Activated T-helper 2 cell treated with anti-CD3 and anti-CD28 coated beads, Interferon-gamma antibody, Interleukin-2, Interleukin-4, amounts not matched to agents 10 μg/mL and 5 μg/mL and 100 μg/mL, durations not matched to agents 14 hours and 24 hours and 36 hours (primary cell): ENCODE data around the gene RNU1-3. TPM values are rescaled to one million over a fixed set of nuclear protein-coding genes. Genes with fewer than 3 reads are reported as not detected.
"Not testable (repeated sequence)": the region's sequence is repeated elsewhere in the genome, so short reads cannot be mapped to it uniquely, and the experiment has no call there.

Source experiments
- DNase-seq: peaks from one replicate; pipeline ENCODE4 v3.0.0; 2021; ENCODE audit warnings: low spot score
- H3K27ac Mint-ChIP-seq: one replicate; pipeline ENCODE4 v1.8.0; 2021; ENCODE audit warnings: mixed read lengths
- H3K27me3 Mint-ChIP-seq: one replicate; pipeline ENCODE4 v1.8.0; 2021; ENCODE audit warnings: low read depth, mixed read lengths
- H3K36me3 Mint-ChIP-seq: one replicate; pipeline ENCODE4 v1.8.0; 2021; ENCODE audit warnings: low read depth, mixed read lengths
- H3K4me1 Mint-ChIP-seq: one replicate; pipeline ENCODE4 v1.8.0; 2021; ENCODE audit warnings: low read depth, mixed read lengths
- H3K4me3 Mint-ChIP-seq: one replicate; pipeline ENCODE4 v1.8.0; 2021; ENCODE audit warnings: low read depth, mild to moderate bottlenecking, moderate library complexity, mixed read lengths
- H3K9me3 Mint-ChIP-seq: one replicate; pipeline ENCODE4 v1.8.0; 2021; ENCODE audit warnings: mixed read lengths
- intact Hi-C: fragments of 100-400 bp; cut with micrococcal nuclease; formaldehyde crosslinking; loops from one replicate; pipeline ENCODE4 v1.15.1; 2023
- total RNA-seq: library from RNA; stranded (reverse); gene quantifications from 2 replicates; pipeline ENCODE4 v1.2.3, GENCODE V29; 2022

RNU1-3 gene
- total RNA-seq, 1 donor from 2014 or later, result 2,369 TPM

- DNase-seq, intact Hi-C loops, H3K4me1 Mint-ChIP-seq, H3K27ac Mint-ChIP-seq, H3K36me3 Mint-ChIP-seq, H3K27me3 Mint-ChIP-seq, H3K9me3 Mint-ChIP-seq, H3K4me3 Mint-ChIP-seq: not testable (repeated sequence)
These were observed 9.6 kb downstream of the RNU1-3 start for GRCh38 chr1:16656981-16657683.

- H3K27ac Mint-ChIP-seq, H3K4me3 Mint-ChIP-seq, DNase-seq, H3K27me3 Mint-ChIP-seq, H3K4me1 Mint-ChIP-seq, H3K9me3 Mint-ChIP-seq, H3K36me3 Mint-ChIP-seq, intact Hi-C loops: not testable (repeated sequence)
These were observed 10.2 kb downstream of the RNU1-3 start for GRCh38 chr1:16656574-16656973.

DNA sequence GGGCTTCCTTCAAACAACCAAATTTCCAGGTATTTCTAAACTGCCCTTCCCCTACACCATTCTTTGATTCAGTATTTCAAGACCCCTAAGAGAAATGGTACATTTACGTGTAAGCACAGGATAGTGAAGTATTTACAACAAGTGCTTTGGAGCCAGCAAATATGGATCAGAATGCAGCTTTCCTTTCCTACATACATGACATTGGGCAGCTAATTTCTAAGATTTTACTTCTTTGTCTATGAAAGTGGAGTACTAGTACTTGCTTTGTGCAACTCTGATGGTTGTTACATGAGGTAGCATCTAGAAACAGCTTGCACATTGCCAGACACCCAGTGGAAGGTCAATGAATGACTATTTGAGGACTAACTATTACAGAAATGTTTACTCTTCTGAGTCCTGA is 15.2 kb downstream of the RNU1-3 start:
- H3K9me3 Mint-ChIP-seq, DNase-seq, H3K36me3 Mint-ChIP-seq, H3K4me3 Mint-ChIP-seq, H3K4me1 Mint-ChIP-seq, H3K27ac Mint-ChIP-seq, intact Hi-C loops: not testable (repeated sequence)
- peaks cover 12% of the 10 kb centered on the region for H3K27me3 Mint-ChIP-seq

DNA sequence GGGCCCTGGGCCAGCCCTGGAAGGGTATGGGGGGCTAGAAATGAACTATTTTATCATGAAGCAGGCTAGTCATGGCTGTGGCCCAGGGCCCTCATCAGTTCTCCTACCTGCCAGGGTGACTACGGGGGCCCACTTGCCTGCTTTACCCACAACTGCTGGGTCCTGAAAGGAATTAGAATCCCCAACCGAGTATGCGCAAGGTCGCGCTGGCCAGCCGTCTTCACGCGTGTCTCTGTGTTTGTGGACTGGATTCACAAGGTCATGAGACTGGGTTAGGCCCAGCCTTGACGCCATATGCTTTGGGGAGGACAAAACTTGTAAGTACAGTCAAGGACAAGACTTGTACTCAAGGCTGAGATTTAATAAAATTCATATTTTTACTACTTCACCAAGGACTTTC is 16.8 kb downstream of the RNU1-3 start:
- H3K9me3 Mint-ChIP-seq, H3K27ac Mint-ChIP-seq, H3K4me1 Mint-ChIP-seq, DNase-seq, intact Hi-C loops, H3K4me3 Mint-ChIP-seq, H3K36me3 Mint-ChIP-seq: not testable (repeated sequence)
- peaks cover 15% of the 10 kb centered on the region for H3K27me3 Mint-ChIP-seq

- not testable (repeated sequence) for H3K4me3 Mint-ChIP-seq
These were observed 17.4 kb downstream of the RNU1-3 start for GRCh38 chr1:16649390-16649789.

GRCh38 chr1:16648756-16649155 is 18.0 kb downstream of the RNU1-3 start:
- H3K4me1 Mint-ChIP-seq, H3K9me3 Mint-ChIP-seq, H3K27ac Mint-ChIP-seq, intact Hi-C loops, H3K4me3 Mint-ChIP-seq, DNase-seq, H3K36me3 Mint-ChIP-seq: not testable (repeated sequence)
- H3K27me3 Mint-ChIP-seq, result peaks cover 15% of the 10 kb centered on the region

More at GRCh38 chr1:16649390-16649789, 17.4 kb downstream of the RNU1-3 start:
- H3K9me3 Mint-ChIP-seq, intact Hi-C loops, H3K4me1 Mint-ChIP-seq, H3K27ac Mint-ChIP-seq, H3K36me3 Mint-ChIP-seq, DNase-seq: not testable (repeated sequence)
- H3K27me3 Mint-ChIP-seq, result peaks cover 15% of the 10 kb centered on the region

GRCh38 chr1:16648250-16648649 is 18.5 kb downstream of the RNU1-3 start:
- H3K36me3 Mint-ChIP-seq, H3K27ac Mint-ChIP-seq, H3K4me3 Mint-ChIP-seq, DNase-seq, intact Hi-C loops, H3K4me1 Mint-ChIP-seq, H3K9me3 Mint-ChIP-seq: not testable (repeated sequence)
- peaks cover 15% of the 10 kb centered on the region for H3K27me3 Mint-ChIP-seq

GRCh38 chr1:16647179-16648176 is 19.3 kb downstream of the RNU1-3 start:
- H3K4me3 Mint-ChIP-seq, intact Hi-C loops, H3K4me1 Mint-ChIP-seq, H3K27ac Mint-ChIP-seq, H3K9me3 Mint-ChIP-seq, H3K36me3 Mint-ChIP-seq: not testable (repeated sequence)
- peak; percentile 13 for DNase-seq
- H3K27me3 Mint-ChIP-seq, result peaks cover 11% of the 10 kb centered on the region

DNA sequence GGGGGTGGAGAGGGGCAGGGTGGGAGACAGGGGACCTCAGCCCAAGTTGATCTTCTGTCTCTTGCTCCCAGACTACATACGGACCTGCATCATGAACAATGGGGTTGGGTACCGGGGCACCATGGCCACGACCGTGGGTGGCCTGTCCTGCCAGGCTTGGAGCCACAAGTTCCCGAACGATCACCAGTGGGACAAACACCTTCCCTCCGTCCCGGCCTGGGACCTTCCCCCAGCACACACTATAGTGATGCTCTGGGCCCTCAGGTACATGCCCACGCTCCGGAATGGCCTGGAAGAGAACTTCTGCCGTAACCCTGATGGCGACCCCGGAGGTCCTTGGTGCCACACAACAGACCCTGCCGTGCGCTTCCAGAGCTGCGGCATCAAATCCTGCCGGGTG is 20.0 kb downstream of the RNU1-3 start:
- not testable (repeated sequence) for H3K4me1 Mint-ChIP-seq

DNA sequence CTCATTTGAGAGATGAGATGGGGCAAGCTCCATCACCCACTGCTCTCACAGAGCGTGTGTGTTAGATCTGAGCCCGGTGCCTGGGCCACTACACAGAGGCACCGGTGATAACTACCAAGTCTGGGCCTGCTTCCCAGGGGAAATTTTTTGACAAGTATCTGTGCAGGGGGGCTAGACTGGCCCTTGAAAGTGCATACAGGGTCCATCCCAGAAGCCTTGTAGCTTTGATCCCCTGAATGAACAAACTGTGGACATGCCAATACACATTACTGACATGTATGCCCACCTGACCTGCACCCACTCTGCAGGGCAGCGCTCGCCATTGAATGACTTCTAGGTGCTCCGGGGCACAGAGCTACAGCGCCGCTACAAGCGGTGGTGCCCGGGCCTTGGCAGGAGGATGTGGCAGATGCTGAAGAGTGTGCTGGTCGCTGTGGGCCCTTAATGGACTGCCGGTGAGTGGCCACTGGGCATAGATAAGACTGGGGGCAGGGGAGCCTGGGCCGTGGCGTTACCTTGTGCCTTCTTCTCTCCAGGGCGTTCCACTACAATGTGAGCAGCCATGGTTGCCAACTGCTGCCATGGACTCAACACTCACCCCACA is 20.6 kb downstream of the RNU1-3 start:
- H3K27me3 Mint-ChIP-seq, H3K36me3 Mint-ChIP-seq, H3K4me1 Mint-ChIP-seq, DNase-seq, H3K4me3 Mint-ChIP-seq, H3K9me3 Mint-ChIP-seq, intact Hi-C loops, H3K27ac Mint-ChIP-seq: not testable (repeated sequence)

More for the DNA sequence above, 20.0 kb downstream of the RNU1-3 start:
- DNase-seq, H3K4me3 Mint-ChIP-seq, intact Hi-C loops, H3K27ac Mint-ChIP-seq, H3K9me3 Mint-ChIP-seq, H3K27me3 Mint-ChIP-seq, H3K36me3 Mint-ChIP-seq: not testable (repeated sequence)

DNA sequence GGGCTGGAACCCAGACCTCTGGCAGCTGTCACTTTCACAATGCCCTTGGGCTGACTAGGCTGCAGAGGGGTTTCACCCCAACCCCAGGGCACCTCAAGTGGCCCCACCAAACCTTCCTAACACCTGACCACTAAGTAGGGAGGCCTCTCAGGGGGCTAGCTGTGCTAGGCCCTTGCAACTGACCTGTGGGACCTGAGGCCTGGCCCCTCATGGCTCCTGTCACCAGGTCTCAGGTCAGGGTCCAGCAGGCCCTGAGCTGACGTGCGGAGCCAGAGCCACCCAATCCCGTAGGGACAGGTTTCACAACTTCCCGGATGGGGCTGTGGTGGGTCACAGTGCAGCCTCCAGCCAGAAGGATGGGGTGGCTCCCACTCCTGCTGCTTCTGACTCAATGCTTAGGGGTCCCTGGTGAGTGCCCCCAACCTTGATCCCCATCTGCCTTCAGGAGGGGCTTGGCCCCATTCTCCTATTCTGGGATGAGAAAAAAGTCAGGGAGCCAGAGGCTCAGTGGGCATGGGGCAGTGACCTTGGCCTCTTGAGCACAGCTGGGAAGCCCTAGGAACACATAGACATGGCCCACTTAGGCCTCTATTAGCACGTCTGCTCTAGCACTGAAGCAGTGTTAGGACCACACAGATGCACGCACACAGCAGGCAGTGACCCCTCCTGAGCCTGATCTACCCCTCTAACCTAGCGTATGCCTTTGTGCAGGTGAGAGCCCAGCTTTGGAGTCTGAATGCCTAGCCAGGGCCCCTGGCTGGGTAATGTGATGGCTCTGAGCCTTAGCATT is 21.3 kb downstream of the RNU1-3 start:
- not testable (repeated sequence) for H3K4me3 Mint-ChIP-seq, H3K27me3 Mint-ChIP-seq, H3K36me3 Mint-ChIP-seq, H3K27ac Mint-ChIP-seq, H3K9me3 Mint-ChIP-seq, H3K4me1 Mint-ChIP-seq
- intact Hi-C loops, result loop anchor here (2.0 kb wide), 2 partner anchors 21 to 33 kb away; partner anchors contain the start of gene NBPF1
- DNase-seq, result peak; percentile 36
